HEK293 (cell line): ENCODE measurements around the gene PRCD.
A peak's percentile ranks its signal among the peaks of the same experiment; 100 is the strongest.

Experiments
- CTCF ChIA-PET: fragments of 350-600 bp; formaldehyde crosslinking; extraction: SDS; loops from one replicate; lab custom pipeline; 2021; ENCODE audit warnings: antibody characterized with exemption; lab: Yijun Ruan, JAX
- POLR2A ChIA-PET: fragments of 300-600 bp; formaldehyde crosslinking; extraction: SDS; loops from one replicate; lab custom pipeline; 2020; ENCODE audit warnings: antibody characterized with exemption, inconsistent platforms; lab: Yijun Ruan, JAX
- H3K27ac ChIP-seq: fragments of 200-500 bp; sonication (Bioruptor generic); 2 replicates; pipeline ENCODE4 v1.5.1; 2014; ENCODE audit warnings: low read depth, low read length, control low read depth, inconsistent platforms; ENCODE audit errors: extremely low read depth
- H3K36me3 ChIP-seq, 2 experiments: fragments of 200-500 bp in 1 of 2; sonication (Bioruptor generic) in 1 of 2; 1 replicate in 1 of 2; 2 replicates in 1 of 2; pipeline ENCODE4 v1.5.1; 2014 to 2017; ENCODE audit warnings: inconsistent platforms in 2 of 2, low read length in 2 of 2; ENCODE audit not compliant: control insufficient read depth in 2 of 2, insufficient read depth in 1 of 2
- H3K4me1 ChIP-seq: fragments of 200-500 bp; sonication (Bioruptor generic); 2 replicates; pipeline ENCODE4 v1.5.1; 2014; ENCODE audit warnings: mild to moderate bottlenecking, low read length, inconsistent platforms; ENCODE audit not compliant: control insufficient read depth, insufficient read depth
- H3K4me3 ChIP-seq: 2 replicates; pipeline ENCODE4 v1.5.1; 2011; ENCODE audit warnings: low read depth, mild to moderate bottlenecking, control low read depth, low read length, moderate library complexity
- H3K9me3 ChIP-seq: fragments of 200-500 bp; sonication (Bioruptor generic); 2 replicates; pipeline ENCODE4 v1.5.1; 2014; ENCODE audit warnings: low read depth, low read length, inconsistent platforms; ENCODE audit not compliant: control insufficient read depth, insufficient read depth
- GFI1B ChIP-seq: fragments of 450-650 bp; formaldehyde crosslinking; IDR thresholded peaks from 2 replicates; pipeline ENCODE4 v1.5.1; 2016; ENCODE audit warnings: missing biosample characterization, missing genetic modification characterization
- GLIS1 ChIP-seq: fragments of 450-650 bp; formaldehyde crosslinking; IDR thresholded peaks from 2 replicates; pipeline ENCODE4 v1.5.1; 2016; ENCODE audit warnings: missing biosample characterization, missing genetic modification characterization
- IKZF3 ChIP-seq: fragments of 450-650 bp; IDR thresholded peaks from 2 replicates; pipeline ENCODE4 v1.5.0; 2018; ENCODE audit warnings: missing biosample characterization, mild to moderate bottlenecking, missing genetic modification characterization, moderate library complexity
- KLF16 ChIP-seq: fragments of 450-650 bp; formaldehyde crosslinking; IDR thresholded peaks from 2 replicates; pipeline ENCODE4 v1.5.1; 2017; ENCODE audit warnings: missing biosample characterization, missing genetic modification characterization
- PRDM1 ChIP-seq: fragments of 450-650 bp; formaldehyde crosslinking; IDR thresholded peaks from 2 replicates; pipeline ENCODE4; 2016; ENCODE audit warnings: missing biosample characterization, missing genetic modification characterization
- SETDB1 ChIP-seq: IDR thresholded peaks from one replicate; pipeline ENCODE4 v1.6.1; 2017; ENCODE audit warnings: mild to moderate bottlenecking, low read length, moderate library complexity, mixed read lengths; ENCODE audit not compliant: insufficient read length
- ZBTB1 ChIP-seq: fragments of 450-650 bp; formaldehyde crosslinking; IDR thresholded peaks from 2 replicates; pipeline ENCODE4 v1.5.1; 2016; ENCODE audit warnings: missing biosample characterization, missing genetic modification characterization
- ZBTB17 ChIP-seq: fragments of 450-650 bp; formaldehyde crosslinking; IDR thresholded peaks from 2 replicates; pipeline ENCODE4 v1.5.1; 2016; ENCODE audit warnings: missing biosample characterization, missing genetic modification characterization
- ZBTB20 ChIP-seq: fragments of 450-650 bp; formaldehyde crosslinking; IDR thresholded peaks from 2 replicates; pipeline ENCODE4 v1.5.1; 2016; ENCODE audit warnings: missing biosample characterization, missing genetic modification characterization
- ZEB2 ChIP-seq: fragments of 450-650 bp; formaldehyde crosslinking; IDR thresholded peaks from 2 replicates; pipeline ENCODE4 v1.5.1; 2016; ENCODE audit warnings: missing biosample characterization, missing genetic modification characterization
- ZFP41 ChIP-seq: fragments of 450-650 bp; formaldehyde crosslinking; IDR thresholded peaks from 2 replicates; pipeline ENCODE4 v1.5.1; 2016; ENCODE audit warnings: missing biosample characterization, missing genetic modification characterization, borderline replicate concordance
- ZFP69B ChIP-seq: fragments of 450-650 bp; formaldehyde crosslinking; IDR thresholded peaks from 2 replicates; pipeline ENCODE4 v1.5.1; 2016; ENCODE audit warnings: missing biosample characterization, missing genetic modification characterization
- ZNF132 ChIP-seq: fragments of 450-650 bp; formaldehyde crosslinking; IDR thresholded peaks from 2 replicates; pipeline ENCODE4 v1.5.1; 2017; ENCODE audit warnings: missing biosample characterization, missing genetic modification characterization, borderline replicate concordance
- ZNF2 ChIP-seq: fragments of 450-650 bp; formaldehyde crosslinking; IDR thresholded peaks from 2 replicates; pipeline ENCODE4 v1.5.1; 2016; ENCODE audit warnings: missing biosample characterization, missing genetic modification characterization
- ZNF335 ChIP-seq: fragments of 450-650 bp; formaldehyde crosslinking; conservative IDR thresholded peaks from 2 replicates; pipeline ENCODE4 v1.5.1; 2016; ENCODE audit warnings: missing biosample characterization, missing genetic modification characterization
- ZNF48 ChIP-seq: fragments of 450-650 bp; formaldehyde crosslinking; IDR thresholded peaks from 2 replicates; pipeline ENCODE4 v1.5.1; 2016; ENCODE audit warnings: missing biosample characterization, missing genetic modification characterization
- ZNF510 ChIP-seq: fragments of 450-650 bp; formaldehyde crosslinking; IDR thresholded peaks from 2 replicates; pipeline ENCODE4 v1.5.1; 2018; ENCODE audit warnings: mild to moderate bottlenecking, missing genetic modification characterization, missing biosample characterization; ENCODE audit not compliant: insufficient replicate concordance
- ZNF707 ChIP-seq: fragments of 450-650 bp; formaldehyde crosslinking; IDR thresholded peaks from 2 replicates; pipeline ENCODE4 v1.5.1; 2016; ENCODE audit warnings: missing biosample characterization, missing genetic modification characterization
- ZNF792 ChIP-seq: fragments of 450-650 bp; formaldehyde crosslinking; IDR thresholded peaks from 2 replicates; pipeline ENCODE4 v1.5.1; 2016; ENCODE audit warnings: missing biosample characterization, missing genetic modification characterization
- ZNF843 ChIP-seq: fragments of 450-650 bp; formaldehyde crosslinking; IDR thresholded peaks from 2 replicates; pipeline ENCODE4 v1.5.1; 2016; ENCODE audit warnings: missing biosample characterization, missing genetic modification characterization
- TF ChIP-seq, protein P1 (sequence below): fragments of 450-650 bp; formaldehyde crosslinking; IDR thresholded peaks from 2 replicates; pipeline ENCODE4 v1.5.1; 2016; ENCODE audit warnings: missing biosample characterization, missing genetic modification characterization
- TF ChIP-seq, protein P2 (sequence below): fragments of 450-650 bp; formaldehyde crosslinking; IDR thresholded peaks from 2 replicates; pipeline ENCODE4 v1.5.1; 2017; ENCODE audit warnings: missing biosample characterization, missing genetic modification characterization
- TF ChIP-seq, protein P3 (sequence below): fragments of 450-650 bp; formaldehyde crosslinking; IDR thresholded peaks from 2 replicates; pipeline ENCODE4 v1.5.1; 2016; ENCODE audit warnings: missing biosample characterization, missing genetic modification characterization
- TF ChIP-seq, protein P4 (sequence below): fragments of 450-650 bp; formaldehyde crosslinking; IDR thresholded peaks from 2 replicates; pipeline ENCODE4 v1.5.1; 2017; ENCODE audit warnings: missing biosample characterization, mild to moderate bottlenecking, missing genetic modification characterization, moderate library complexity
- TF ChIP-seq, protein P5 (sequence below): fragments of 450-650 bp; formaldehyde crosslinking; IDR thresholded peaks from 2 replicates; pipeline ENCODE4 v1.5.1; 2016; ENCODE audit warnings: missing biosample characterization, missing genetic modification characterization, low read depth

The PRCD gene

DNA sequence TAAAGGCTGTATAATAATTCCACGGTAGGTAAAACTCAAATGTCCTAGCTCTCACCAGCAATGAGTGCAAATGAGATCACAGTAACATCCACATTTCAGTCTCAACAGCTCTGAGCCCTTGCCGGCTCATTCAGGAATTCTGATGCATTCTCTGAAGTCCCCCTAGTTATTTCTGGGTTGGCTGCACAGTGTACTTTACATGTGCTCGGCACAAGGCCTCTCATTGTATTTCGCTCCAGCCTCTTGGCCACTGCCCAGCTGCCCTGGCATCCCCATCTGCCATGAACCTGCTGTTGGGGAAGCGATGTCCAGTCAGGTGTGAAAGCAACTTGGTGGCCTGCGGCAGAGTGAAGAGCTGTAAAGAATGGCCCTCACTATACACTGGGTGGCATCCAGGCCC, 14.3 kb downstream of the PRCD start:
- Histone ChIP-seq H3K4me3 (no peak overlapping the region), H3K4me1 (peaks cover 14% of the 10 kb centered on the region; the same call in 1 of the 2 replicates), H3K27ac (no peak overlapping the region), H3K9me3 (no peaks in the 10 kb centered on the region), H3K36me3 (peaks cover under 1 to 12% of the 10 kb centered on the region in 2 experiments; a peak in 2 of 3 replicates)
- ChIA-PET CTCF (interaction anchor here (0.6 to 7.4 kb wide), 3 partner anchors 14 to 32 kb away, joined by 3 to 76 read pairs (median 4); no protein-coding TSS in a partner anchor), POLR2A (interaction anchor here (1.1 to 1.5 kb wide), 3 partner anchors 9 to 47 kb away, joined by 3 to 4 read pairs (median 3); no protein-coding TSS in a partner anchor)
- TF ChIP-seq IKZF3 (tag by site-specific recombination): no peak
- no peak for TF ChIP-seq ZNF707
- TF ChIP-seq ZBTB1: no peak
- TF ChIP-seq ZBTB17 (tag by site-specific recombination): 0 out of 2 replicates have a peak, but pooled peaks have one; percentile 15
- TF ChIP-seq, protein P1, sequence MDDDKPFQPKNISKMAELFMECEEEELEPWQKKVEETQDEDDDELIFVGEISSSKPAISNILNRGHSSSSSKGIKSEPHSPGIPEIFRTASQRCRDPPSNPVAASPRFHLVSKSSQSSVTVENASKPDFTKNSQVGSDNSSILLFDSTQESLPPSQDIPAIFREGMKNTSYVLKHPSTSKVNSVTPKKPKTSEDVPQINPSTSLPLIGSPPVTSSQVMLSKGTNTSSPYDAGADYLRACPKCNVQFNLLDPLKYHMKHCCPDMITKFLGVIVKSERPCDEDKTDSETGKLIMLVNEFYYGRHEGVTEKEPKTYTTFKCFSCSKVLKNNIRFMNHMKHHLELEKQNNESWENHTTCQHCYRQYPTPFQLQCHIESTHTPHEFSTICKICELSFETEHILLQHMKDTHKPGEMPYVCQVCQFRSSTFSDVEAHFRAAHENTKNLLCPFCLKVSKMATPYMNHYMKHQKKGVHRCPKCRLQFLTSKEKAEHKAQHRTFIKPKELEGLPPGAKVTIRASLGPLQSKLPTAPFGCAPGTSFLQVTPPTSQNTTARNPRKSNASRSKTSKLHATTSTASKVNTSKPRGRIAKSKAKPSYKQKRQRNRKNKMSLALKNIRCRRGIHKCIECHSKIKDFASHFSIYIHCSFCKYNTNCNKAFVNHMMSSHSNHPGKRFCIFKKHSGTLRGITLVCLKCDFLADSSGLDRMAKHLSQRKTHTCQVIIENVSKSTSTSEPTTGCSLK (tag by site-specific recombination): no peak
- no peak for TF ChIP-seq ZNF792 (tag by site-specific recombination)

DNA sequence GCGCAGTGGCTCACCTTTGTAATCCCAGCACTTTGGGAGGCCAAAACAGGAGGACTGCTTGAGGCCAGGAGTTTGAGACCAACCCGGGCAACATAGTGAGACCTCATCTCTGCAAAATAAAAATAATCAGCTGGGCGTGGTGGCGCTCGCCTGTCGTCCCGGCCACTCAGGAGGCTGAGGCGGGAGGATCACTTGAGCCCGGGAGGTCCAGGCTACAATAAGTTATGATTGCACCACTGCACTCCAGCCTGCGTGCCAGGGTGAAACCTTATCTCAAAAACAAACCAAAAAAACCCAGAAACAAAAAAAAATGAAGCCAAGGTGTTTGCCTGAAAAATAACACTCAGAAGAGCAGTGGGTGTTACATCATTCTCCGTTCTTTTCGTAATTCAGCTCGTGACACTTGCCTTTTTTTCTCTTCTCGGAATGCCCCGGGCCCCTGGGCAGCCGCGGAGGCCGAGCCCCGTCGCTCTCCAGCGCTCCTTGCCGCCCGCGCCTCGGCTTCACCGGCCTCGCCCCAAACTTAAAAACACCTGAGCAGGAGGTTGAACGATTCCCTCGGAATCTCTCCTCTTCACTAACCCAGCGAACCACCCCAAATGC, 17.0 kb downstream of the PRCD start:
- peak overlapping the region; percentile 82 for H3K27ac ChIP-seq
- peaks cover 20% of the 10 kb centered on the region for H3K4me1 ChIP-seq
- H3K4me3 ChIP-seq: peak overlapping the region; percentile 93
- peaks cover 28 to 39% of the 10 kb centered on the region in 2 experiments for H3K36me3 ChIP-seq
- ChIA-PET CTCF (interaction anchor here (0.6 to 7.6 kb wide), 26 partner anchors 8 to 1460 kb away, joined by 3 to 108 read pairs (median 5); partner anchors contain the start of genes MXRA7 and ST6GALNAC2), POLR2A (interaction anchor here (0.6 to 2.3 kb wide), 37 partner anchors 8 to 1570 kb away, joined by 3 to 20 read pairs (median 4); partner anchors contain the start of genes JMJD6, METTL23, MFSD11 and PRCD)
- H3K9me3 ChIP-seq: no peaks in the 10 kb centered on the region
- TF ChIP-seq ZNF335 (tag by site-specific recombination) (peak; percentile 94), GFI1B (tag by site-specific recombination) (0 out of 2 replicates have a peak, but pooled peaks have one; percentile 30), ZBTB20 (peak; percentile 92), ZEB2 (peak; percentile 64), KLF16 (tag by site-specific recombination) (0 out of 2 replicates have a peak, but pooled peaks have one; percentile 34), ZNF510 (tag by site-specific recombination) (no peak), ZNF2 (tag by site-specific recombination) (0 out of 2 replicates have a peak, but pooled peaks have one; percentile 10), SETDB1 (no peak), GLIS1 (tag by site-specific recombination) (peak; percentile 73), ZNF132 (no peak), ZNF48 (no peak), ZNF843 (tag by site-specific recombination) (no peak), PRDM1 (no peak), ZFP41 (tag by site-specific recombination) (no peak), ZFP69B (tag by site-specific recombination) (0 out of 2 replicates have a peak, but pooled peaks have one; percentile 14)
- TF ChIP-seq, protein P2, sequence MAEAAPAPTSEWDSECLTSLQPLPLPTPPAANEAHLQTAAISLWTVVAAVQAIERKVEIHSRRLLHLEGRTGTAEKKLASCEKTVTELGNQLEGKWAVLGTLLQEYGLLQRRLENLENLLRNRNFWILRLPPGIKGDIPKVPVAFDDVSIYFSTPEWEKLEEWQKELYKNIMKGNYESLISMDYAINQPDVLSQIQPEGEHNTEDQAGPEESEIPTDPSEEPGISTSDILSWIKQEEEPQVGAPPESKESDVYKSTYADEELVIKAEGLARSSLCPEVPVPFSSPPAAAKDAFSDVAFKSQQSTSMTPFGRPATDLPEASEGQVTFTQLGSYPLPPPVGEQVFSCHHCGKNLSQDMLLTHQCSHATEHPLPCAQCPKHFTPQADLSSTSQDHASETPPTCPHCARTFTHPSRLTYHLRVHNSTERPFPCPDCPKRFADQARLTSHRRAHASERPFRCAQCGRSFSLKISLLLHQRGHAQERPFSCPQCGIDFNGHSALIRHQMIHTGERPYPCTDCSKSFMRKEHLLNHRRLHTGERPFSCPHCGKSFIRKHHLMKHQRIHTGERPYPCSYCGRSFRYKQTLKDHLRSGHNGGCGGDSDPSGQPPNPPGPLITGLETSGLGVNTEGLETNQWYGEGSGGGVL: no peak
- TF ChIP-seq, protein P3, sequence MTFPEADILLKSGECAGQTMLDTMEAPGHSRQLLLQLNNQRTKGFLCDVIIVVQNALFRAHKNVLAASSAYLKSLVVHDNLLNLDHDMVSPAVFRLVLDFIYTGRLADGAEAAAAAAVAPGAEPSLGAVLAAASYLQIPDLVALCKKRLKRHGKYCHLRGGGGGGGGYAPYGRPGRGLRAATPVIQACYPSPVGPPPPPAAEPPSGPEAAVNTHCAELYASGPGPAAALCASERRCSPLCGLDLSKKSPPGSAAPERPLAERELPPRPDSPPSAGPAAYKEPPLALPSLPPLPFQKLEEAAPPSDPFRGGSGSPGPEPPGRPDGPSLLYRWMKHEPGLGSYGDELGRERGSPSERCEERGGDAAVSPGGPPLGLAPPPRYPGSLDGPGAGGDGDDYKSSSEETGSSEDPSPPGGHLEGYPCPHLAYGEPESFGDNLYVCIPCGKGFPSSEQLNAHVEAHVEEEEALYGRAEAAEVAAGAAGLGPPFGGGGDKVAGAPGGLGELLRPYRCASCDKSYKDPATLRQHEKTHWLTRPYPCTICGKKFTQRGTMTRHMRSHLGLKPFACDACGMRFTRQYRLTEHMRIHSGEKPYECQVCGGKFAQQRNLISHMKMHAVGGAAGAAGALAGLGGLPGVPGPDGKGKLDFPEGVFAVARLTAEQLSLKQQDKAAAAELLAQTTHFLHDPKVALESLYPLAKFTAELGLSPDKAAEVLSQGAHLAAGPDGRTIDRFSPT (tag by site-specific recombination): peak; percentile 69
- TF ChIP-seq, protein P4, sequence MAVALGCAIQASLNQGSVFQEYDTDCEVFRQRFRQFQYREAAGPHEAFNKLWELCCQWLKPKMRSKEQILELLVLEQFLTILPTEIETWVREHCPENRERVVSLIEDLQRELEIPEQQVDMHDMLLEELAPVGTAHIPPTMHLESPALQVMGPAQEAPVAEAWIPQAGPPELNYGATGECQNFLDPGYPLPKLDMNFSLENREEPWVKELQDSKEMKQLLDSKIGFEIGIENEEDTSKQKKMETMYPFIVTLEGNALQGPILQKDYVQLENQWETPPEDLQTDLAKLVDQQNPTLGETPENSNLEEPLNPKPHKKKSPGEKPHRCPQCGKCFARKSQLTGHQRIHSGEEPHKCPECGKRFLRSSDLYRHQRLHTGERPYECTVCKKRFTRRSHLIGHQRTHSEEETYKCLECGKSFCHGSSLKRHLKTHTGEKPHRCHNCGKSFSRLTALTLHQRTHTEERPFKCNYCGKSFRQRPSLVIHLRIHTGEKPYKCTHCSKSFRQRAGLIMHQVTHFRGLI (tag by site-specific recombination): no peak
- TF ChIP-seq, protein P5, sequence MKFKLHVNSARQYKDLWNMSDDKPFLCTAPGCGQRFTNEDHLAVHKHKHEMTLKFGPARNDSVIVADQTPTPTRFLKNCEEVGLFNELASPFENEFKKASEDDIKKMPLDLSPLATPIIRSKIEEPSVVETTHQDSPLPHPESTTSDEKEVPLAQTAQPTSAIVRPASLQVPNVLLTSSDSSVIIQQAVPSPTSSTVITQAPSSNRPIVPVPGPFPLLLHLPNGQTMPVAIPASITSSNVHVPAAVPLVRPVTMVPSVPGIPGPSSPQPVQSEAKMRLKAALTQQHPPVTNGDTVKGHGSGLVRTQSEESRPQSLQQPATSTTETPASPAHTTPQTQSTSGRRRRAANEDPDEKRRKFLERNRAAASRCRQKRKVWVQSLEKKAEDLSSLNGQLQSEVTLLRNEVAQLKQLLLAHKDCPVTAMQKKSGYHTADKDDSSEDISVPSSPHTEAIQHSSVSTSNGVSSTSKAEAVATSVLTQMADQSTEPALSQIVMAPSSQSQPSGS: no peak
